ENCODE results near the gene NUTM2G.
"Not testable (repeated sequence)": the region's sequence is repeated elsewhere in the genome, so short reads cannot be mapped to it uniquely, and the experiment has no call there.

NUTM2G gene

DNA sequence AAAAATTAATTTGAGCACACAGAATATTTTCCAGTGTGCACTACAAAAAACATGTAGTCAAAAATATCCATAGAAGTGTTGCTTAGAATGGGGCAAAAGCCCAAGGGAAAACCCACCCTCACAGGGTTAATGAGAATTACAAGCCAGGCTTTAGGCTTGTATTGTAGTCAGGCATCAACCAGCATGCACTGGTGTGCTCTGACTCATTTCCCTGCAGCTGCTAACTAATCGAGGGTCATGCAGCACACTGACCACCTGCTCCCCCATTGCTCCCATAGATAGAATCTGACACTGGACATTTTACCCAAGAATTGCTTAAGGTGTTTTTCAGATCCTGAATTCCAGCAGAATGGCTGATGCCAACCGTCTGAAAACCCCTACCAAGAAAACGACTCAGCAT lies 20.2 kb upstream of the NUTM2G start:
- H3K27me3 ChIP-seq (ENCODE audit: insufficient read depth, low read depth, severe bottlenecking); H3K4me3 ChIP-seq (ENCODE audit: low read depth, low read length); H3K9me3 ChIP-seq (ENCODE audit: severe bottlenecking); DNase-seq; H3K27ac ChIP-seq; H3K36me3 ChIP-seq: not testable (repeated sequence)

DNA sequence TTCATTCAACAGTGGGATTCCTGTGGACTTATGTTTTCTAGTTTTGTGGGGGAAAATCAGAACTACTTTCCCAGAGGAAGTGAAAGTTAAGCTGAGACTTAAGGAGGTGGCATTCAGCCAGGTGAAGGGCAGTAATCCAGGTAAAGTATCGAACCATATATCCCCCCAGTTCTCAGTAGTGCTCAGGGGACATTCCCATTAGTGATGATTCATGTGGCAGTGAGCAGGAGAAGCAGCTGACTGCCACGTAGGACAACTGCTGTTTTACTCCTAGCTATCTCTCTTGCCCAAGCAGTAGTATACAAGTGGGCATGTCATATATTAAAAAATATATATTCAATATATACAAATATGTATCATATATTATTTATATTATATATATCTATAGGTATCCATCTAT lies 13.1 kb upstream of the NUTM2G start:
- not testable (repeated sequence) for H3K27me3 ChIP-seq (ENCODE audit: insufficient read depth, low read depth, severe bottlenecking); H3K27ac ChIP-seq; H3K36me3 ChIP-seq; H3K4me3 ChIP-seq (ENCODE audit: low read depth, low read length); DNase-seq; H3K9me3 ChIP-seq (ENCODE audit: severe bottlenecking)

DNA sequence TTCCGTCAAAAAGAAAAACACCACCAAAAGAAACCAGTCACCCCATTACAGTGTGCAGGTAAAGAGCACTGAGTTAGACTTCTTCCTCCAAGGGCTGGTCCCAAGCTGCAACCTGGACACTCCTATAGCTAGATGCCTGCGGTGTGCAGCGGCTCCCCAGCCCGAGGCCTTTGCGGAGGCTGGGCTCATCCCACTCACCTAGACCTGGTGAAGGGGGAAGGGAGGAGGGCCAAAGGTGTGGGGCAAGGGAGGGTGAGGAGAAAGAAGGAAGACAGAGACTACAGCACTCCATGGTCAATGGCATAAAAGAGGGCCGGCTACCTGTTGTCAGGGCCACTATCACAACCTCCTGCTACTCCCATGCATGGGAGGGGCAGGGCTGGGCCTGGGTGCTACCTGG lies 12.1 kb upstream of the NUTM2G start:
- H3K27ac ChIP-seq; DNase-seq; H3K27me3 ChIP-seq (ENCODE audit: insufficient read depth, low read depth, severe bottlenecking); H3K36me3 ChIP-seq; H3K9me3 ChIP-seq (ENCODE audit: severe bottlenecking); H3K4me3 ChIP-seq (ENCODE audit: low read depth, low read length): not testable (repeated sequence)

DNA sequence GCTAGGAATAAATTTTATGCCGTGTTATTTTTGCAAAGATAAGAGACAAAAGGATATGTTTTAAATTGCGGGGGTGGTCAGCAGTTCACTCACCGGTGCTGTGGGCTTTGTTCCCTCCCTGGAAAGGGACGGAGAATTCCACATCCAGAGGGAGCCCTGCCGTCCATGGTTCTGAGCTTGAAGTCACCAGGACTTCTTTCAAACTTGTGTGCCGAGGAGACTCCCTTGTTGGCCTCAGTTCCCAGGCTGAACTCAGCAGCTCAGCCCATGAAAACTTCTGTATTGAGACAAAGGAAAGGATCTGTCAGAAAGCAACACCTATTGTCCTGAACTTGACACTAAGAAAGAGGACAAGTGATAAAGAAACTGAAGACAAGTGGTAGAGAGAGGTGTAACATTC lies 10.1 kb upstream of the NUTM2G start:
- H3K4me3 ChIP-seq (ENCODE audit: low read depth, low read length); H3K27me3 ChIP-seq (ENCODE audit: insufficient read depth, low read depth, severe bottlenecking); H3K36me3 ChIP-seq; H3K27ac ChIP-seq; H3K9me3 ChIP-seq (ENCODE audit: severe bottlenecking); DNase-seq: not testable (repeated sequence)

DNA sequence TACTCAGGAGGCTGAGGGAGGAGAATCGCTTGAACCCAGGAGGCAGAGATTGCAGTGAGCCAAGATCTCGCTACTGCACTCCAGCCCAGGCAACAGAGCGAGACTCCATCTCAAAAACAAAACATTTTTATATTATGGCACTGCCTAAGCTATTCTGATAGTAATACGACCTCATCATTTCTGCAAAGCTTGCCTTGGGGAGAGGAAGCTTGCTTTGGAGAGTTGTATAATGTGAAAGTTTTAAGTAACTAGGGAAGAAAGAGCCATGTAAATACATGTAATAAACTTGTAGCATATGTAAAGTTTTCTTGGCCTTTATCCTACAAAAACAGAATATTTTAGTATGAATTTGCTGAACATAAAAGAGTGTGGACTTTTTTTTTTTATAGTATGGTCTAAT lies 7.8 kb upstream of the NUTM2G start:
- not testable (repeated sequence) for H3K27me3 ChIP-seq (ENCODE audit: insufficient read depth, low read depth, severe bottlenecking); H3K4me3 ChIP-seq (ENCODE audit: low read depth, low read length); H3K27ac ChIP-seq; DNase-seq; H3K9me3 ChIP-seq (ENCODE audit: severe bottlenecking); H3K36me3 ChIP-seq

DNA sequence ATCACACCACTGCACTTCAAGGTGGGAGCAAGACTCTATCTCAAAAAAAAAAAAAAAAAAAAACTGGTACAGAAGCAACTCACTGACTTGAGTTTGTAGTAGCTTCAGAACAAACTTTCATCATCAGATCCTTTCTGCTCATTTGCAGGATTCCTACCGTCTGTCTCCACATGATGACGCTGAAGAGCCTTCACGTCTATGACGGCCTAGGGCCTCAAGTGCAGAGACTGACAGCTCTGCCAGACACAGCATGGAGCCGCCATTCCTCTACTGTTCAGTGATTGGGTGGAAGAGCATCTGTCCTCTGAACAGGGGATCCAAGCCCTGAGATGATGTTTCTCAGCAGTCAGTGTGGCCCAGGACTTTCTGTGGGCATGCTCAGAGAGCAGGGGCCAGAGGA lies 3.1 kb upstream of the NUTM2G start:
- H3K27ac ChIP-seq; H3K27me3 ChIP-seq (ENCODE audit: insufficient read depth, low read depth, severe bottlenecking); DNase-seq; H3K4me3 ChIP-seq (ENCODE audit: low read depth, low read length); H3K9me3 ChIP-seq (ENCODE audit: severe bottlenecking); H3K36me3 ChIP-seq: not testable (repeated sequence)
- TF ChIP-seq, protein P1, sequence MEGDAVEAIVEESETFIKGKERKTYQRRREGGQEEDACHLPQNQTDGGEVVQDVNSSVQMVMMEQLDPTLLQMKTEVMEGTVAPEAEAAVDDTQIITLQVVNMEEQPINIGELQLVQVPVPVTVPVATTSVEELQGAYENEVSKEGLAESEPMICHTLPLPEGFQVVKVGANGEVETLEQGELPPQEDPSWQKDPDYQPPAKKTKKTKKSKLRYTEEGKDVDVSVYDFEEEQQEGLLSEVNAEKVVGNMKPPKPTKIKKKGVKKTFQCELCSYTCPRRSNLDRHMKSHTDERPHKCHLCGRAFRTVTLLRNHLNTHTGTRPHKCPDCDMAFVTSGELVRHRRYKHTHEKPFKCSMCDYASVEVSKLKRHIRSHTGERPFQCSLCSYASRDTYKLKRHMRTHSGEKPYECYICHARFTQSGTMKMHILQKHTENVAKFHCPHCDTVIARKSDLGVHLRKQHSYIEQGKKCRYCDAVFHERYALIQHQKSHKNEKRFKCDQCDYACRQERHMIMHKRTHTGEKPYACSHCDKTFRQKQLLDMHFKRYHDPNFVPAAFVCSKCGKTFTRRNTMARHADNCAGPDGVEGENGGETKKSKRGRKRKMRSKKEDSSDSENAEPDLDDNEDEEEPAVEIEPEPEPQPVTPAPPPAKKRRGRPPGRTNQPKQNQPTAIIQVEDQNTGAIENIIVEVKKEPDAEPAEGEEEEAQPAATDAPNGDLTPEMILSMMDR (IDR thresholded peaks at IDR 0.05; ENCODE audit: low read depth, low read length) = 0 out of 2 replicates have a peak, but pooled peaks have one; percentile 8

DNA sequence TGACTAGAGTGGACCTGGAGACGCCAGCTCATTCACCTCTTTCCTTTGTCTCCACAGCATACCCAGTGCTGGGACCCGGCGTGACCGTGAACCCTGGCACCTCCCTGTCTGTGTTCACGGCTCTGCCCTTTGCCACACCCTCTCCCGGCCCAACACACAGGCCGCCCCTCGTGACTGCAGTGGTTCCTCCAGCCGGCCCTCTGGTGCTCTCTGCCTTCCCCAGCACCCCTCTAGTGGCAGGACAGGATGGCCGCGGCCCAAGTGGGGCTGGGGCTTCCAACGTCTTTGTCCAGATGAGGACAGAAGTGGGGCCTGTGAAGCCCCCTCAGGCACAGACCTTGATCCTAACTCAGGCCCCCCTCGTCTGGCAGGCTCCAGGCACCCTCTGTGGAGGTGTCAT lies 3.0 kb downstream of the NUTM2G start:
- not testable (repeated sequence) for H3K36me3 ChIP-seq; H3K9me3 ChIP-seq (ENCODE audit: severe bottlenecking); H3K4me3 ChIP-seq (ENCODE audit: low read depth, low read length); H3K27me3 ChIP-seq (ENCODE audit: insufficient read depth, low read depth, severe bottlenecking); H3K27ac ChIP-seq
- peak; percentile 21 for DNase-seq

DNA sequence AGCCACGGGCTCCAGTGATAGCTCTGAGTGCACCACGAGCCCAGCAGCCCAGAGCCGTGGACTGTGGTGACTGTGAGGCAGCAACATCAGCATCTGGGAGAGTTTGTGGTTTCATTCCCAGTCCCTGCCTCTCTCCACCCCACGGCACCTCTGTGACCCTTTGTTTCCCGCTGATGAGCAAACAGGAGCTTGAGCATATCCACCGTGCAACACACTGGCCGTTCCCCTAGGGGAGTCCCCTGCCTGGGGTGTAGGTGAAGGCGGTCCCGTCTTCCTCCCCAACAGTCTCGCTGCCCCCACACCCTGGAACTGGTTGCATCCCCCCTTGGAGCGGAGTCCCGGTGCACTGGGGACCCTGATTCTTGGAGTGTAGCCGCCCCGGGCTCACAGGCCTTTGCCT lies 5.5 kb downstream of the NUTM2G start:
- not testable (repeated sequence) for H3K9me3 ChIP-seq (ENCODE audit: severe bottlenecking); H3K27me3 ChIP-seq (ENCODE audit: insufficient read depth, low read depth, severe bottlenecking); H3K36me3 ChIP-seq; H3K4me3 ChIP-seq (ENCODE audit: low read depth, low read length); DNase-seq; H3K27ac ChIP-seq

DNA sequence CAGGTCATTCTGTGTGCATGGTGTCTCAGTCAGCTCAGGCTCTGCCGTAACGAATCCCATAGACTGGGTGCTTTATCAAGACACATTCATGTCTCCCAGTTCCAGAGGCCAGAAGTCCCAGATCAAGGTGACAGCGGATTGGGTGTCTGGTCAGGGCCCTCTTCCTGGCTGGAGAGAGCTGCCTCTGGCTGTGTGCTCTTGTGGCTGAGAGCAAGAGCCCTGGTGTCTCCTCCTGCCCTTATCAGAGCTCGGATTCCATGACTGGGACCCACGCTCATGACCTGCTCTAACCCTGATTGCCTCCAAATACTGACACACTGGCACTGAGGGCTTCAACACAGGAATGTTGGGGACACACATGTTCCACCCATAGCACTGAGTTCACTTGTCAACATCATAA lies 6.1 kb downstream of the NUTM2G start:
- not testable (repeated sequence) for DNase-seq; H3K27me3 ChIP-seq (ENCODE audit: insufficient read depth, low read depth, severe bottlenecking); H3K36me3 ChIP-seq; H3K4me3 ChIP-seq (ENCODE audit: low read depth, low read length); H3K27ac ChIP-seq; H3K9me3 ChIP-seq (ENCODE audit: severe bottlenecking)

DNA sequence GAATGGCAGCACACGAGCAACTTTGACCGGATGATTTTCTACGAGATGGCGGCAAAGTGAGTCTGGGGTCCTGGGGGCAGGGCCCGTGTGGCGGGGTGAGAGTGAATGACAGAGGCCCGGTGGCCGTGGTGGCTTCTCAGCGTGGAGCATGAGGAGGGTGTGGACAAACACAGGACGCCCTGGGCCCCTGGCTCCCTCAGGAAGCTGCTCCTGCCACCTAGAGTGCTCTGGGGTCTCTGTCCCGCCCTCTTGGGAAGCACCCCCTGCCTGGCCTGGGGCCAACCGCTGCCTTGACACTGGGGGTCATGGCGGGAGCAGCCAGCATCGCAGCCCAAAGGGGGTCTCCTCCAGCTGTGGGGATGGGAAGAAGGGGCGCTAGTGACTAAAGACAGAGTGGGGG lies 6.8 kb downstream of the NUTM2G start:
- H3K27me3 ChIP-seq (ENCODE audit: insufficient read depth, low read depth, severe bottlenecking); H3K9me3 ChIP-seq (ENCODE audit: severe bottlenecking); H3K36me3 ChIP-seq; H3K4me3 ChIP-seq (ENCODE audit: low read depth, low read length); H3K27ac ChIP-seq; DNase-seq: not testable (repeated sequence)

DNA sequence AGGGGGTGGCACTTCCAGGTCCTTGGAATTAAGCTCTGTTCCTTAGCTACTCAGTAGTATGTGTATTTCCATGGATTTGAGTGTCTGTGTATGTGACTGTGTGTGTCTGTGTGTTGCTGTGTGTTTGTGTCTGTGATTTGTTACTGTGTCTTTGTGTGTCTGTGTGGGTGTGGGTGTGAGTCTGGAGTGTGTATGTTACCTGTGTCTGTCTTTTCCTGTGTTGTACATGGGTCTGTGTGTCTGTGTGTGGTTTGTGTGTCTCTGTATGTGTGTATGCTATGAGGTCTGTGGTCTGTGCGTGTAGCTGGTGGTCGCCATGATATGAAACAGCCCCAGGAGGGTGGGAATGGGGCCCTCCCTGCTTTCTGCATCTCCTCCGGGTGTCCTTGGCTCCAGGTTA lies 8.8 kb downstream of the NUTM2G start:
- H3K36me3 ChIP-seq; H3K27ac ChIP-seq; H3K4me3 ChIP-seq (ENCODE audit: low read depth, low read length); DNase-seq; H3K9me3 ChIP-seq (ENCODE audit: severe bottlenecking); H3K27me3 ChIP-seq (ENCODE audit: insufficient read depth, low read depth, severe bottlenecking): not testable (repeated sequence)

DNA sequence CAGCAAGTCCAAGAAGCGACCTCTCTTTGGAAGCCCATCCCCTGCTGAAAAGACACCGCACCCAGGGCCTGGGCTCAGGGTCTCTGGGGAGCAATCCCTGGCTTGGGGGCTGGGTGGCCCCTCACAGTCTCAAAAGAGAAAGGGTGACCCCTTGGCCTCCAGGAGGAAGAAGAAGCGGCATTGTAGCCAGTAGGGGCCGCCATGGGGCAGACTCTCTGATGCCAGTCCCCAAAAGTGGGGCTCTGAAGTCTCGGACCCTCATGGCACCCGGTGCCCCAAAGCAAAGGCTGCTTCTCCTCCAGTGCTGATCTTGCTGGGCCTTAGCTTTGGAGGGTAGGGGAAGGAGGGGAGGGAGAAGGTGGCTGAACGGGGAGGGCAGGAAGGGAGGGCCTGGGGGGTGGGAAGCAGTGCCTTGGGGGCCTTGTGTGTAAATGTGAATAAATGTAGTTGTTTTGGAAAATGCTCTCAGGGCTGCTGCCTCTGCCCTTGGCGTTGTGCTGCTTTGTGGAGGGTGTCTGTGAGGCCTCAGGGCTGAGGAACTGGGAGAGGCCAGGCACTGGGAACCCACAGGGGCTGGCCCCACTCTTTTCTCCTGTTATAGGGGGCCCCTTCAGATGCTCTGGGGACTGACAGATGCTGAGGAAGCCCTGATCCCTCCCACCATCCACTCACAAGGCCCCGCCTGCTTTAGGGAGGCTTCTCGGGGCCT lies 10.5 kb downstream of the NUTM2G start:
- H3K27ac ChIP-seq; DNase-seq; H3K27me3 ChIP-seq (ENCODE audit: insufficient read depth, low read depth, severe bottlenecking); H3K9me3 ChIP-seq (ENCODE audit: severe bottlenecking); H3K4me3 ChIP-seq (ENCODE audit: low read depth, low read length); H3K36me3 ChIP-seq: not testable (repeated sequence)

DNA sequence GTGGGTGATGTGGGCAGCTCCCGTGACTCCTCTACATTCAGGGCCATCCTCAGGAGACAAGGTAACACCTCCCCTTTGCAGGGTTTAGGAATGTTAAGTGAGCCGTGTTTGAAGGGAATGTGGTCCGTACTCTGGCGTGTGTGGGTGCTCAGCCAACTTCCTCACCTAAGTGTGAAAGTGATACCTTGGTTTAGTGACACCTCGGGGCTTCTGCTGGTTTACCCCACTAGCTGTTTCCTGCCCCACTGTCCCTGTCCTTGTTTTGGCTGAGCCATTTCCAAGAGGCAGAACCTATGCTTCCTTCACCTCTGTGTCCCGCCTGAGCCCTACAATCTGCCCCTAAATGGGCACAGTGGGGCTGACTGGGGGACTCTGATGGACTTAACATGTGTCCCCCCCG lies 12.3 kb downstream of the NUTM2G start:
- H3K27ac ChIP-seq; DNase-seq; H3K9me3 ChIP-seq (ENCODE audit: severe bottlenecking); H3K4me3 ChIP-seq (ENCODE audit: low read depth, low read length); H3K27me3 ChIP-seq (ENCODE audit: insufficient read depth, low read depth, severe bottlenecking); H3K36me3 ChIP-seq: not testable (repeated sequence)

DNA sequence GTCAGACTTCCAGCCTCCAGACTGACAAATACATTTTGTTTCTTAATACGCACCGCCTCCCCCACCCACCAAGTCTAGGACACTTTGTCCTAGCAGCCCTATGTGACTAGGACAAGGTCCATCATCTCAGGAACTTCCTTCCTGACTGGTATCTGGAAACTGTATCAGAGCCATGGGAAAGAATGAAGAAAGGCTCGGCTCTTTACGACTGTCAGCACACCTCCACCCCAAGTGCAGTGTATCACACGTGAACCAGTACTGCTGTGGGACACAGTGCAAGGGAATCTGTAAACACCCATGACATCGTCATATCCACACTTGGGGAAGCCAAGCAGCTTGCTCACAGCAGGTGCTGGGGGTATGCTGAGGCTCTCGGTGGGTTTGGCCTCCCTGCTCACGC lies 13.0 kb downstream of the NUTM2G start:
- H3K27me3 ChIP-seq (ENCODE audit: insufficient read depth, low read depth, severe bottlenecking); H3K36me3 ChIP-seq; DNase-seq; H3K9me3 ChIP-seq (ENCODE audit: severe bottlenecking); H3K4me3 ChIP-seq (ENCODE audit: low read depth, low read length); H3K27ac ChIP-seq: not testable (repeated sequence)

Measured in WERI-Rb-1 (cell line).